HG03135 (cell line): Measurements from ENCODE around the gene CLEC4F.

ENCODE experiments used
- ATAC-seq: cut with Tn5 transposase; IDR thresholded peaks from one replicate; pipeline ENCODE4 v1.9.1; 2021; ENCODE audit warnings: mild to moderate bottlenecking, moderate library complexity; ENCODE audit not compliant: unreplicated experiment

CLEC4F gene

GRCh38 chr2:70820499-70820898, at the start of gene CLEC4F:
Gene CLEC4F (minus strand): TSS chr2:70820599. CDS start chr2:70820523, 76 bp downstream.
- no peak for ATAC-seq

- no peak for ATAC-seq
Measured at GRCh38 chr2:70868970-70869369, 48.6 kb upstream of the CLEC4F start.

- ATAC-seq = peak; percentile 55
Measured at GRCh38 chr2:70861777-70862625, 41.6 kb upstream of the CLEC4F start.

GRCh38 chr2:70855667-70856066, 35.3 kb upstream of the CLEC4F start:
- no peak for ATAC-seq

- ATAC-seq = no peak
Measured at GRCh38 chr2:70854411-70854810, 34.0 kb upstream of the CLEC4F start.

- ATAC-seq = no peak
Measured at GRCh38 chr2:70852824-70853223, 32.4 kb upstream of the CLEC4F start.

GRCh38 chr2:70851704-70852103, 31.3 kb upstream of the CLEC4F start:
- peak; percentile 62 for ATAC-seq

GRCh38 chr2:70850925-70851324, 30.5 kb upstream of the CLEC4F start:
- ATAC-seq = no peak

- ATAC-seq = no peak
Measured at GRCh38 chr2:70842401-70842800, 22.0 kb upstream of the CLEC4F start.

GRCh38 chr2:70837980-70838925, 17.9 kb upstream of the CLEC4F start:
- no peak for ATAC-seq

- ATAC-seq = no peak
Measured at GRCh38 chr2:70835643-70836042, 15.2 kb upstream of the CLEC4F start, which contains the start of gene CD207. Gene CD207 (minus strand): TSS chr2:70835816. CDS start chr2:70835776, 40 bp downstream.

- no peak for ATAC-seq
Measured at GRCh38 chr2:70834881-70835280, 14.5 kb upstream of the CLEC4F start.

GRCh38 chr2:70834106-70834505, 13.7 kb upstream of the CLEC4F start:
- ATAC-seq = no peak

- ATAC-seq = no peak
Measured at GRCh38 chr2:70833246-70833645, 12.8 kb upstream of the CLEC4F start.

GRCh38 chr2:70832386-70832785, 12.0 kb upstream of the CLEC4F start:
- no peak for ATAC-seq

- ATAC-seq = no peak
Measured at GRCh38 chr2:70831861-70832260, 11.5 kb upstream of the CLEC4F start.

GRCh38 chr2:70830366-70830765, 10.0 kb upstream of the CLEC4F start:
- ATAC-seq = no peak

GRCh38 chr2:70829916-70830315, 9.5 kb upstream of the CLEC4F start:
- no peak for ATAC-seq

GRCh38 chr2:70828914-70829824, 8.8 kb upstream of the CLEC4F start:
- no peak for ATAC-seq

GRCh38 chr2:70828115-70828514, 7.7 kb upstream of the CLEC4F start:
- ATAC-seq = no peak

GRCh38 chr2:70827388-70827787, 7.0 kb upstream of the CLEC4F start:
- ATAC-seq = no peak
